ENCODE measurements around the gene CHSY1.
"Not testable (repeated sequence)": the region's sequence is repeated elsewhere in the genome, so short reads cannot be mapped to it uniquely, and the experiment has no call there.

CHSY1 gene

DNA sequence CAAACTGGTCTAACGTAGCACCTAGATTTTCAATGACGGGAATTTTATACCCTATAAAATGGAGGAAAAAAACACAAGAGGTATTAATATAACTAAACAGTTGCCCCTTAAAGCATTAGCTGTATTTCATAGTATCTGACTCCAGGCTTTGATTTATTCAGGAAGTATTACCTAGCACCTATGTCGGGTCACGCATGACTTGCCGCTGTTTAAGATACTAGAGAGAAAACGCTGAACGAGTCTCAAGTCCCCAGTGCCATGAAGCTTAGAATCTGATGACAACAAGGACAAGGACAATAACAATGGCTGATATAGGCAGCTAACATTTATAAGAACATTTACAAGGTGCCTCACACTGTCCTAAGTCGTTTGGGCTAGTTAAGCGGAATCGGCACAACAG lies 41.3 kb upstream of the CHSY1 start:
- in situ Hi-C loops (cut with HindIII; ENCODE audit: low sequenced_read_pairs), result loop anchor here (10.0 kb wide), 2 partner anchors 332 to 432 kb away; partner anchors contain the start of gene TARS3
- TF ChIP-seq, protein P1, sequence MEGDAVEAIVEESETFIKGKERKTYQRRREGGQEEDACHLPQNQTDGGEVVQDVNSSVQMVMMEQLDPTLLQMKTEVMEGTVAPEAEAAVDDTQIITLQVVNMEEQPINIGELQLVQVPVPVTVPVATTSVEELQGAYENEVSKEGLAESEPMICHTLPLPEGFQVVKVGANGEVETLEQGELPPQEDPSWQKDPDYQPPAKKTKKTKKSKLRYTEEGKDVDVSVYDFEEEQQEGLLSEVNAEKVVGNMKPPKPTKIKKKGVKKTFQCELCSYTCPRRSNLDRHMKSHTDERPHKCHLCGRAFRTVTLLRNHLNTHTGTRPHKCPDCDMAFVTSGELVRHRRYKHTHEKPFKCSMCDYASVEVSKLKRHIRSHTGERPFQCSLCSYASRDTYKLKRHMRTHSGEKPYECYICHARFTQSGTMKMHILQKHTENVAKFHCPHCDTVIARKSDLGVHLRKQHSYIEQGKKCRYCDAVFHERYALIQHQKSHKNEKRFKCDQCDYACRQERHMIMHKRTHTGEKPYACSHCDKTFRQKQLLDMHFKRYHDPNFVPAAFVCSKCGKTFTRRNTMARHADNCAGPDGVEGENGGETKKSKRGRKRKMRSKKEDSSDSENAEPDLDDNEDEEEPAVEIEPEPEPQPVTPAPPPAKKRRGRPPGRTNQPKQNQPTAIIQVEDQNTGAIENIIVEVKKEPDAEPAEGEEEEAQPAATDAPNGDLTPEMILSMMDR (IDR thresholded peaks at IDR 0.05; ENCODE audit: low read depth, low read length, missing control alignments), result no peak
- peak overlapping the region; percentile 99 for H3K4me3 ChIP-seq (ENCODE audit: low read depth, low read length)
- DNase-seq (ENCODE audit: low read depth), result no peak

GRCh38 chr15:101288905-101289513 lies 37.2 kb upstream of the CHSY1 start:
- H3K4me3 ChIP-seq (ENCODE audit: low read depth, low read length), result no peak overlapping the region
- TF ChIP-seq, protein P1 (IDR thresholded peaks at IDR 0.05; ENCODE audit: low read depth, low read length, missing control alignments), result peak; percentile 54
- DNase-seq (ENCODE audit: low read depth), result peak; percentile 19
- in situ Hi-C loops (cut with HindIII; ENCODE audit: low sequenced_read_pairs), result no loop called here

DNA sequence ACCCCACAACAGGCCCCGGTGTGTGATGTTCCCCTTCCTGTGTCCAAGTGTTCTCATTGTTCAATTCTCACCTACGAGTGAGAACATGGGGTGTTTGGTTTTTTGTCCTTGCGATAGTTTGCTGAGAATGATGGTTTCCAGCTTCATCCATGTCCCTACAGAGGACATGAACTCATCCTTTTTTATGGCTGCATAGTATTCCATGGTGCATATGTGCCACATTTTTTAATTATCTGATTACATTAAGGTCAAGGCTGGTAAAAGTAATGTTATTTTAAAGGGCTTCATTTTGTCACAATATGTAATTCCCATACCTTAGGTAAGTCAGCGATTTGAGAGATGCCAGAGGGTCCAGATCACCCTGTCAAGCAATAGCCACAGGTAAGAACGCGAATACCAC lies 35.5 kb upstream of the CHSY1 start:
- DNase-seq (ENCODE audit: low read depth); H3K4me3 ChIP-seq (ENCODE audit: low read depth, low read length); in situ Hi-C loops (cut with HindIII; ENCODE audit: low sequenced_read_pairs): not testable (repeated sequence)

GRCh38 chr15:101286471-101287114 lies 34.7 kb upstream of the CHSY1 start:
- DNase-seq (ENCODE audit: low read depth), result no peak
- in situ Hi-C loops (cut with HindIII; ENCODE audit: low sequenced_read_pairs), result no loop called here
- no peak overlapping the region for H3K4me3 ChIP-seq (ENCODE audit: low read depth, low read length)
- TF ChIP-seq, protein P1 (IDR thresholded peaks at IDR 0.05; ENCODE audit: low read depth, low read length, missing control alignments), result no peak

DNA sequence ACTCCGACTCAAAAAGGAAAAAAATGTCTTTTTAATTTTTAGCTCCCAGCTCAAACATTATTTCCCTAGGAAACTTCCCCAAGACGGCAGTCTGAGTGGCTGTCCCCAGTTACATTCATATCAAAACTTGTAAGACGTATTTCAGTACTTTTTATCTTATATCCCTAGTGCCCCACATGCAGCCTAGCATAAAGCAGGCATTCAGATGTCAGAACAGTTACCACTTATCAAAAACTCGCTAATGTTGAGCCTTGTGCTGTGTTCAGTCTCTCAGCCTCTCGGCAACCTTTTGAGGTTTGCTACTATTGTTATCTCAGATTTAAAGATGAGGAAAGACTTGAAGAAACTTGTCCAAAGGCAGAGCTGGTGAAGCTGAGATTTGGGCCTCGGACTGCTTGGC lies 32.1 kb upstream of the CHSY1 start:
- no peak for DNase-seq (ENCODE audit: low read depth)
- no peak overlapping the region for H3K4me3 ChIP-seq (ENCODE audit: low read depth, low read length)
- TF ChIP-seq, protein P1 (IDR thresholded peaks at IDR 0.05; ENCODE audit: low read depth, low read length, missing control alignments), result no peak
- in situ Hi-C loops (cut with HindIII; ENCODE audit: low sequenced_read_pairs), result no loop called here

DNA sequence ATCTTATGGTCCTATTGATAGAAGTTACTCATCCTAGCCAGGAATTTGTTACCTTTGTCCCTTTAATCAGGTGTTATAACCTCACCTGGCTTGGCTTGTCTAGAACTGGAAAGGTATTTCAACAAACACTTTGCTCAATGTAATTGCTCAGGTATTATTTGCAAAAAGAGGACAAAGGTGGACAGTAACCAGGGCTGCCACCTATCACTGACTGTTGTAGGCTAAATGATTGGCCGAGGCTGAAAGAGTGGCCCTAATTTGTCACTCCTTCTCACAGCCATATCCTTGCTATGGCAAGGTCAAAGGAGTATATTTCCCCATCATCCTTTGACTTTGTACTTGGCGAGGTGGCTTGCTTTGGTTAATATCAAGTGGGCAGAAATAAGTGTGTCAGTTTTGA lies 28.2 kb upstream of the CHSY1 start:
- TF ChIP-seq, protein P1 (IDR thresholded peaks at IDR 0.05; ENCODE audit: low read depth, low read length, missing control alignments), result no peak
- in situ Hi-C loops (cut with HindIII; ENCODE audit: low sequenced_read_pairs), result no loop called here
- DNase-seq (ENCODE audit: low read depth), result no peak
- no peak overlapping the region for H3K4me3 ChIP-seq (ENCODE audit: low read depth, low read length)

- in situ Hi-C loops (cut with HindIII; ENCODE audit: low sequenced_read_pairs), result no loop called here
- peak overlapping the region; percentile 97 for H3K4me3 ChIP-seq (ENCODE audit: low read depth, low read length)
- DNase-seq (ENCODE audit: low read depth), result no peak
- TF ChIP-seq, protein P1 (IDR thresholded peaks at IDR 0.05; ENCODE audit: low read depth, low read length, missing control alignments), result no peak
Observed at GRCh38 chr15:101277943-101278564, 26.2 kb upstream of the CHSY1 start.

Data from astrocyte of the cerebellum (primary cell).